GM21786 (cell line): ENCODE measurements around the gene NSG2.

ENCODE experiments used
- ATAC-seq: cut with Tn5 transposase; IDR thresholded peaks from one replicate; pipeline ENCODE4 v1.9.1; 2021; ENCODE audit not compliant: unreplicated experiment

NSG2 gene

GRCh38 chr5:174059247-174059646, 13.7 kb downstream of the NSG2 start:
- no peak for ATAC-seq

- ATAC-seq: no peak
Measured at GRCh38 chr5:174063082-174063756, 17.7 kb downstream of the NSG2 start.

- no peak for ATAC-seq
Measured at GRCh38 chr5:174064171-174064570, 18.7 kb downstream of the NSG2 start.

GRCh38 chr5:174065528-174066197, 20.2 kb downstream of the NSG2 start:
- no peak for ATAC-seq

GRCh38 chr5:174067499-174067898, 22.0 kb downstream of the NSG2 start:
- ATAC-seq: no peak

- no peak for ATAC-seq
Measured at GRCh38 chr5:174071484-174071883, 26.0 kb downstream of the NSG2 start.

- no peak for ATAC-seq
Measured at GRCh38 chr5:174073122-174073660, 27.7 kb downstream of the NSG2 start.

- no peak for ATAC-seq
Measured at GRCh38 chr5:174074369-174074768, 28.9 kb downstream of the NSG2 start.

- ATAC-seq: no peak
Measured at GRCh38 chr5:174078416-174078815, 32.9 kb downstream of the NSG2 start.

- no peak for ATAC-seq
Measured at GRCh38 chr5:174082286-174082685, 36.8 kb downstream of the NSG2 start.

GRCh38 chr5:174083056-174083827, 37.7 kb downstream of the NSG2 start:
- no peak for ATAC-seq

GRCh38 chr5:174084691-174085154, 39.2 kb downstream of the NSG2 start:
- ATAC-seq: no peak

- ATAC-seq: no peak
Measured at GRCh38 chr5:174086751-174087150, 41.2 kb downstream of the NSG2 start.

GRCh38 chr5:174087783-174088182, 42.3 kb downstream of the NSG2 start:
- ATAC-seq: no peak

- no peak for ATAC-seq
Measured at GRCh38 chr5:174090129-174090528, 44.6 kb downstream of the NSG2 start.

- ATAC-seq: no peak
Measured at GRCh38 chr5:174093123-174093522, 47.6 kb downstream of the NSG2 start.

- peak; percentile 49 for ATAC-seq
Measured at GRCh38 chr5:174094857-174095606, 49.5 kb downstream of the NSG2 start.

GRCh38 chr5:174096619-174097018, 51.1 kb downstream of the NSG2 start:
- ATAC-seq: no peak

GRCh38 chr5:174097486-174098185, 52.1 kb downstream of the NSG2 start:
- no peak for ATAC-seq

GRCh38 chr5:174098694-174099093, 53.2 kb downstream of the NSG2 start:
- ATAC-seq: no peak
